Spleen (tissue), 11 donors: ENCODE data around the gene CHD1. TPM values are rescaled to one million over a fixed set of nuclear protein-coding genes. Genes with fewer than 3 reads are reported as not detected.

Experiments
- DNase-seq: peaks from one replicate; pipeline ENCODE4 v3.0.0-alpha.2; 2020
- H3K27ac ChIP-seq, 8 donors: fragments of 200-600 bp; sonication (generic) in 7 of 8; 1 replicate in 4 of 8; 2 replicates in 4 of 8; pipeline versions ENCODE4 v1.5.0 to v1.8.0; 2016 to 2021; ENCODE audit warnings: inconsistent platforms in 4 of 8, mild to moderate bottlenecking in 4 of 8, moderate library complexity in 1 of 8
- H3K27me3 ChIP-seq, 7 donors: fragments of 200-600 bp; sonication (generic) in 6 of 7; replicated peaks in 1 of 7; 1 replicate in 4 of 7; 2 replicates in 3 of 7; pipeline versions ENCODE4 v1.5.0 to v1.8.0; 2016 to 2021; ENCODE audit warnings: inconsistent platforms in 3 of 7, mild to moderate bottlenecking in 1 of 7
- H3K36me3 ChIP-seq, 6 donors: fragments of 200-600 bp; sonication (generic) in 5 of 6; 1 replicate in 4 of 6; 2 replicates in 2 of 6; pipeline versions ENCODE4 v1.5.0 to v1.8.0; 2016 to 2021; ENCODE audit warnings: inconsistent platforms in 2 of 6
- H3K4me1 ChIP-seq, 6 donors: fragments of 200-600 bp; sonication (generic) in 5 of 6; 1 replicate in 3 of 6; 2 replicates in 3 of 6; pipeline versions ENCODE4 v1.5.0 to v1.8.0; 2016 to 2021; ENCODE audit warnings: inconsistent platforms in 3 of 6
- H3K4me3 ChIP-seq, 8 donors: fragments of 200-600 bp; sonication (generic) in 7 of 8; 1 replicate in 4 of 8; 2 replicates in 4 of 8; pipeline versions ENCODE4 v1.5.0 to v1.8.0; 2016 to 2021; ENCODE audit warnings: inconsistent platforms in 4 of 8, mild to moderate bottlenecking in 4 of 8, moderate library complexity in 2 of 8
- H3K9me3 ChIP-seq, 8 donors: fragments of 200-600 bp; sonication (generic) in 7 of 8; 1 replicate in 4 of 8; 2 replicates in 4 of 8; pipeline versions ENCODE4 v1.5.0 to v1.8.0; 2016 to 2021; ENCODE audit warnings: inconsistent platforms in 4 of 8
- POLR2A ChIP-seq, 3 donors: fragments of 450-650 bp; IDR thresholded peaks; one replicate each; pipeline ENCODE4 v1.5.1; 2017; ENCODE audit warnings: antibody characterized with exemption in 3 of 3, mild to moderate bottlenecking in 1 of 3
- POLR2AphosphoS5 ChIP-seq, 3 donors: sonication (generic); formaldehyde crosslinking; IDR thresholded peaks; one replicate each; pipeline ENCODE4 v1.5.1; 2017; ENCODE audit warnings: antibody characterized with exemption in 3 of 3
- WGBS, 5 donors: extraction: QIAGEN DNeasy Blood & Tissue Kit in 3 of 5; methylation state at CpG; one replicate each; pipeline versions ENCODE4 v1.1.5 to v1.1.7; 2013 to 2018; 5-methylcytosine and 5-hydroxymethylcytosine counted together
- intact Hi-C: fragments of 100-400 bp; cut with DNase I; formaldehyde crosslinking; loops from one replicate; pipeline ENCODE4 v1.15.0; 2023; ENCODE audit warnings: low total_unique reads
- polyA plus RNA-seq, 3 donors: library from polyadenylated mRNA; stranded (reverse); fragments of 200-250 nt; gene quantifications; one replicate each; pipeline ENCODE4 v1.2.1, GENCODE V29; 2013
- total RNA-seq, 7 donors: library from RNA; depleted of rRNA in 3 of 7; stranded (reverse); fragments of >200 nt in 3 of 7; fragmentation: NEBNext Ultra II Directional in 4 of 7; extraction: Animal tissue kit (Norgen Biotek cat#: 25700) in 4 of 7; gene quantifications; one replicate each; pipeline versions ENCODE4 v1.1.0 to v1.2.1, GENCODE V29; 2016 to 2021
- TF ChIP-seq, protein P1 (sequence below), 11 experiments: fragments of 200-600 bp in 7 of 11; fragments of 450-650 bp in 4 of 11; sonication (generic) in 4 of 11; IDR thresholded peaks in 8 of 11; conservative IDR thresholded peaks in 3 of 11; 1 replicate in 7 of 11; 2 replicates in 4 of 11; pipeline versions ENCODE4 v1.4.0 to v1.8.0; 2016 to 2021; ENCODE audit warnings: antibody characterized with exemption in 11 of 11, inconsistent platforms in 4 of 11, mild to moderate bottlenecking in 1 of 11
- donor health status: healthy with polysubstance abuse.
- donor health status: DM: no; HTN: no; CAD: no; lungs with moderate emphysema.
- donor health status: DM: no; HTN: no; CAD: no.
- donor health status: Bipolar disorder and iron deficiency.
- donor health status: healthy.
- donor health status: DM: no; HTN: no; CAD: no.
- donor health status: DM: yes; HTN: yes; CAD: no.

CHD1 gene
- total and polyA plus RNA-seq, 10 donors: 17.3 to 118 (median 66.1) TPM

- Histone ChIP-seq H3K27ac (no peak overlapping the region), H3K36me3 (peaks cover 2 to 100% (median 89%) of the 10 kb centered on the region in 6 donors), H3K9me3 (no peaks in the 10 kb centered on the region), H3K4me3 (no peak overlapping the region), H3K27me3 (no peaks in the 10 kb centered on the region), H3K4me1 (no peaks in the 10 kb centered on the region)
- DNase-seq: no peak
- intact Hi-C loops: no loop called here
- TF ChIP-seq POLR2A (IDR thresholded peaks at IDR 0.05): no peak
- TF ChIP-seq, protein P1, sequence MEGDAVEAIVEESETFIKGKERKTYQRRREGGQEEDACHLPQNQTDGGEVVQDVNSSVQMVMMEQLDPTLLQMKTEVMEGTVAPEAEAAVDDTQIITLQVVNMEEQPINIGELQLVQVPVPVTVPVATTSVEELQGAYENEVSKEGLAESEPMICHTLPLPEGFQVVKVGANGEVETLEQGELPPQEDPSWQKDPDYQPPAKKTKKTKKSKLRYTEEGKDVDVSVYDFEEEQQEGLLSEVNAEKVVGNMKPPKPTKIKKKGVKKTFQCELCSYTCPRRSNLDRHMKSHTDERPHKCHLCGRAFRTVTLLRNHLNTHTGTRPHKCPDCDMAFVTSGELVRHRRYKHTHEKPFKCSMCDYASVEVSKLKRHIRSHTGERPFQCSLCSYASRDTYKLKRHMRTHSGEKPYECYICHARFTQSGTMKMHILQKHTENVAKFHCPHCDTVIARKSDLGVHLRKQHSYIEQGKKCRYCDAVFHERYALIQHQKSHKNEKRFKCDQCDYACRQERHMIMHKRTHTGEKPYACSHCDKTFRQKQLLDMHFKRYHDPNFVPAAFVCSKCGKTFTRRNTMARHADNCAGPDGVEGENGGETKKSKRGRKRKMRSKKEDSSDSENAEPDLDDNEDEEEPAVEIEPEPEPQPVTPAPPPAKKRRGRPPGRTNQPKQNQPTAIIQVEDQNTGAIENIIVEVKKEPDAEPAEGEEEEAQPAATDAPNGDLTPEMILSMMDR (IDR thresholded peaks at IDR 0.05 in 8 of 11, conservative IDR thresholded peaks at IDR 0.05 in 3 of 11): no peak
- TF ChIP-seq POLR2AphosphoS5 (IDR thresholded peaks at IDR 0.05): no peak
Observed at GRCh38 chr5:98880598-98880997, 48.2 kb downstream of the CHD1 start.

GRCh38 chr5:98880151-98880550 is 48.7 kb downstream of the CHD1 start:
- Histone ChIP-seq H3K27ac (no peak overlapping the region), H3K4me3 (no peak overlapping the region), H3K9me3 (no peaks in the 10 kb centered on the region), H3K36me3 (peaks cover 2 to 100% (median 87%) of the 10 kb centered on the region in 6 donors), H3K27me3 (no peaks in the 10 kb centered on the region), H3K4me1 (no peaks in the 10 kb centered on the region)
- no peak for TF ChIP-seq POLR2A (IDR thresholded peaks at IDR 0.05)
- no peak for DNase-seq
- WGBS, 5 donors: 42 to 85% (median 82%) methylated on average over 3 of the region's 3 CpGs
- intact Hi-C loops: no loop called here

DNA sequence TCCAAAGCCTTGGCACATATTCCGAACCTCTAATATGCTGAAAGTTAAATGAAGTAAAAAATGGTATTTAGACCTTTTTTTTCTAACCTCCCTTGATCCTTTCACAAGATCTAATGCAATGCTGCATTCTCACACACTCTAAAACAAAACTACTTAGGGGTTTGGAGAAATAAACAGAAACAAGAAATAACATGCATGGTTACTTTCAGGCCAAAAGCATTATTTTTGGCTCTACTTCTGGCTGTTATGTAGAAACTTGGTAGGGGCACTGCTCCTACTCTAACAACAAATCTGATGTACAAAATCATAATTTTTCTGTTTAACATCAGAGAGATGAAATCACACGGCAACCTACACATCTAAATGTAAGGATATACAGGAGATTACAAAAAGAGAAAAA is 51.2 kb downstream of the CHD1 start:
- no peaks in the 10 kb centered on the region for H3K27me3 ChIP-seq
- WGBS, 5 donors: 95 to 99% (median 97%) methylated on average over 2 of the region's 2 CpGs
- no peaks in the 10 kb centered on the region for H3K9me3 ChIP-seq
- no peak overlapping the region for H3K27ac ChIP-seq
- peaks cover 0 to 100% (median 85%) of the 10 kb centered on the region in 6 donors for H3K36me3 ChIP-seq
- intact Hi-C loops: no loop called here
- TF ChIP-seq POLR2A (IDR thresholded peaks at IDR 0.05) (no peak), POLR2AphosphoS5 (IDR thresholded peaks at IDR 0.05) (no peak)
- TF ChIP-seq, protein P1 (IDR thresholded peaks at IDR 0.05 in 8 of 11, conservative IDR thresholded peaks at IDR 0.05 in 3 of 11): no peak
- no peaks in the 10 kb centered on the region for H3K4me1 ChIP-seq
- no peak overlapping the region for H3K4me3 ChIP-seq
- no peak for DNase-seq

- DNase-seq: no peak
- intact Hi-C loops: no loop called here
- Histone ChIP-seq H3K4me3 (no peak overlapping the region), H3K4me1 (peaks cover 0 to 5% (median 0%) of the 10 kb centered on the region in 6 donors), H3K9me3 (no peaks in the 10 kb centered on the region), H3K27ac (no peak overlapping the region), H3K27me3 (no peaks in the 10 kb centered on the region), H3K36me3 (peaks cover 0 to 100% (median 86%) of the 10 kb centered on the region in 6 donors)
- TF ChIP-seq POLR2AphosphoS5 (IDR thresholded peaks at IDR 0.05) (no peak), POLR2A (IDR thresholded peaks at IDR 0.05) (no peak)
- TF ChIP-seq, protein P1 (IDR thresholded peaks at IDR 0.05 in 8 of 11, conservative IDR thresholded peaks at IDR 0.05 in 3 of 11): no peak
- WGBS, 5 donors: 76 to 94% (median 79%) methylated on average over 4 of the region's 4 CpGs
Observed at GRCh38 chr5:98872674-98873073, 56.1 kb downstream of the CHD1 start.

GRCh38 chr5:98865690-98866089 is 63.1 kb downstream of the CHD1 start:
- H3K9me3 ChIP-seq: no peaks in the 10 kb centered on the region
- no peak overlapping the region for H3K4me3 ChIP-seq
- TF ChIP-seq, protein P1 (IDR thresholded peaks at IDR 0.05 in 8 of 11, conservative IDR thresholded peaks at IDR 0.05 in 3 of 11): no peak
- TF ChIP-seq POLR2AphosphoS5 (IDR thresholded peaks at IDR 0.05) (no peak), POLR2A (IDR thresholded peaks at IDR 0.05) (no peak)
- no peak for DNase-seq
- WGBS, 5 donors: 94 to 100% (median 97%) methylated on average over 2 of the region's 2 CpGs
- H3K4me1 ChIP-seq: peaks cover 0 to 5% (median 0%) of the 10 kb centered on the region in 6 donors
- peaks cover 0 to 100% (median 85%) of the 10 kb centered on the region in 6 donors for H3K36me3 ChIP-seq
- H3K27me3 ChIP-seq: no peaks in the 10 kb centered on the region
- no peak overlapping the region for H3K27ac ChIP-seq
- intact Hi-C loops: no loop called here
